ENCODE measurements around the gene TTC22.

The TTC22 gene

GRCh38 chr1:54798769-54799641 lies 2.1 kb downstream of the TTC22 start:
- DNase-seq (ENCODE audit: low spot score) = peak; percentile 69
- no peak for TF ChIP-seq CTCF (IDR thresholded peaks at IDR 0.05; ENCODE audit: extremely low read depth, missing control alignments)

GRCh38 chr1:54798206-54798605 lies 2.9 kb downstream of the TTC22 start:
- no peak for DNase-seq (ENCODE audit: low spot score)
- TF ChIP-seq CTCF (IDR thresholded peaks at IDR 0.05; ENCODE audit: extremely low read depth, missing control alignments) = no peak

- no peak for DNase-seq (ENCODE audit: low spot score)
- no peak for TF ChIP-seq CTCF (IDR thresholded peaks at IDR 0.05; ENCODE audit: extremely low read depth, missing control alignments)
These were observed 4.2 kb downstream of the TTC22 start for GRCh38 chr1:54796902-54797301.

- TF ChIP-seq CTCF (IDR thresholded peaks at IDR 0.05; ENCODE audit: extremely low read depth, missing control alignments) = no peak
- no peak for DNase-seq (ENCODE audit: low spot score)
These were observed 5.2 kb downstream of the TTC22 start for GRCh38 chr1:54795841-54796468.

- no peak for DNase-seq (ENCODE audit: low spot score)
- no peak for TF ChIP-seq CTCF (IDR thresholded peaks at IDR 0.05; ENCODE audit: extremely low read depth, missing control alignments)
These were observed 5.8 kb downstream of the TTC22 start for GRCh38 chr1:54795356-54795665.

- DNase-seq (ENCODE audit: low spot score) = no peak
- TF ChIP-seq CTCF (IDR thresholded peaks at IDR 0.05; ENCODE audit: extremely low read depth, missing control alignments) = no peak
These were observed 6.4 kb downstream of the TTC22 start for GRCh38 chr1:54794451-54795355.
